GM12864 (cell line): ENCODE data around the gene RPAP3.

Experiments used
- DNase-seq: peaks from one replicate; pipeline ENCODE4 v3.0.0-alpha.2; 2011; ENCODE audit warnings: low read depth
- H3K4me3 ChIP-seq: 2 replicates; pipeline ENCODE4 v1.5.1; 2011; ENCODE audit warnings: mild to moderate bottlenecking, low read depth, low read length, control low read depth
- TF ChIP-seq, protein P1 (sequence below): IDR thresholded peaks from 2 replicates; pipeline ENCODE4 v1.5.1; 2011; ENCODE audit warnings: low read depth, mild to moderate bottlenecking, moderate library complexity, low read length, control low read depth, inconsistent platforms; ENCODE audit errors: missing control alignments

RPAP3 gene

DNA sequence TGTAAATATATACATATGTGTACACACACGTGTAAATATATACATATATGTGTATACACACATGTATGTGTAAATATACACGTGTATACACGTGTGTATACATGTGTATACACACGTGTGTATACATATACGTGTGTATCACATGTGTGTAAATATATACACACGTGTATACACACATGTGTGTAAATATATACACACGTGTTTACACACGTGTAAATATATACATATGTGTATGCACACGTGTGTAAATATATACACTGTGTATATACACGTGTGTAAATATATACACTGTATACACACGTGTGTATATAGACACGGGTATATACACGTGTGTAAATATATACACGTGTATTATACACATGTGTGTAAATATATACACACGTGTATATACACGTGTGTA lies 71.7 kb downstream of the RPAP3 start:
- TF ChIP-seq, protein P1, sequence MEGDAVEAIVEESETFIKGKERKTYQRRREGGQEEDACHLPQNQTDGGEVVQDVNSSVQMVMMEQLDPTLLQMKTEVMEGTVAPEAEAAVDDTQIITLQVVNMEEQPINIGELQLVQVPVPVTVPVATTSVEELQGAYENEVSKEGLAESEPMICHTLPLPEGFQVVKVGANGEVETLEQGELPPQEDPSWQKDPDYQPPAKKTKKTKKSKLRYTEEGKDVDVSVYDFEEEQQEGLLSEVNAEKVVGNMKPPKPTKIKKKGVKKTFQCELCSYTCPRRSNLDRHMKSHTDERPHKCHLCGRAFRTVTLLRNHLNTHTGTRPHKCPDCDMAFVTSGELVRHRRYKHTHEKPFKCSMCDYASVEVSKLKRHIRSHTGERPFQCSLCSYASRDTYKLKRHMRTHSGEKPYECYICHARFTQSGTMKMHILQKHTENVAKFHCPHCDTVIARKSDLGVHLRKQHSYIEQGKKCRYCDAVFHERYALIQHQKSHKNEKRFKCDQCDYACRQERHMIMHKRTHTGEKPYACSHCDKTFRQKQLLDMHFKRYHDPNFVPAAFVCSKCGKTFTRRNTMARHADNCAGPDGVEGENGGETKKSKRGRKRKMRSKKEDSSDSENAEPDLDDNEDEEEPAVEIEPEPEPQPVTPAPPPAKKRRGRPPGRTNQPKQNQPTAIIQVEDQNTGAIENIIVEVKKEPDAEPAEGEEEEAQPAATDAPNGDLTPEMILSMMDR, result no peak
- DNase-seq, result no peak
- H3K4me3 ChIP-seq, result no peak overlapping the region

DNA sequence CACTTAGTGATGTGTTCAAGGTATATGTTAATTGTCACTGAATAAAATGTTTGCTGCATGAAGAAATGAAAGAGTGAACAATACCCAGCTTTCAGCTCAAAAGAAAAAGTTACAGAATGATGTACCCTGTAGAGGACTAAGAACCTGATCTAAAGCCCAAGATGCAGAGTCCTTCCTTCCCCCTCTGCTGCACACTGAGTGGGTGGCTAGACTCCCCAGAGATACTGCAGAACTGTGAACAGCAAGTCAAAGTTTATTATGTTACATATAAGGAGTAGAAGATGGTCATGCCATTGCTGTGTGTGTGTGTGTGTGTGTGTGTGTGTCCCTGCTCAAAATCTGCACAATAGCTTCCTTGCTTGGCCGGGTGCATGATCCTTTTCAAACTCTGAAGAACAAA lies 83.9 kb downstream of the RPAP3 start:
- DNase-seq, result no peak
- TF ChIP-seq, protein P1, result no peak
- H3K4me3 ChIP-seq, result no peak overlapping the region

DNA sequence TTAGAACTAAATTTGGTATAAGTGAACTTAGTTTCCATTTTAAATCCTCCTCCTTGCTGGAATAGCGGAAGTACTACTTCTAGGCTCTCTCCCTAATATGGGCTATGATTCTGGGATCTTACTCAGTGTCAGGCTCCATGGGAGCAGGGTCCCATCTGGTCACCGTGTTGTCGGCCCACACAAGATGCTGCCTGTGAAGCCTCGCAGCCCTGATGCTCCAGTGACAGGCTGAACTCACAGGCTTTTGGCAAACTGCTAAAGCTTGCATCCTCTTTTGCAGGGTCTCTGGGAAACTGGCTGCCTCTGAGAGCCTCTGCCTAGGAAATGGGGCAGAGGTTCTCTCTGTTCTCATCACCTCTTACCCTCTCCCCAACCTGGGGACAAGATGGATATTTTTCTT lies 88.4 kb downstream of the RPAP3 start:
- no peak overlapping the region for H3K4me3 ChIP-seq
- no peak for DNase-seq
- TF ChIP-seq, protein P1, result no peak

DNA sequence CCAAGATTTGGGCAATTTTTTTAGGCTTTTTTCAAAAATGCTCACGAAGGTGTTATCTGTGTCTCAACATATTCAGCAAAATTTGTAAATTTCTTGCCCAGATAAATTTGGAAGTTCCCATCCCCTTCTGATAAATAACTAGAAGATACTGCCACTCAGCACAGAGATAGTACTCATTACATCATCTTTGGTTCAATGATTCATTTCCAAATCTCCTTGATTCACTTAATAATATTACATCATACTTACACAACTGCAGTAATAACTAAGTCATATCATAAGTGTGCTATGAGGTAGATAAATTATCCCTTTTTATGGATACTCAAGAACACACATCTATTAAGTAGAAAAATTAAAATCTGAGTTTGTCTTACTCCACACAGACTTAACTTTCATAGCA lies 89.4 kb downstream of the RPAP3 start:
- TF ChIP-seq, protein P1, result no peak
- no peak overlapping the region for H3K4me3 ChIP-seq
- no peak for DNase-seq

DNA sequence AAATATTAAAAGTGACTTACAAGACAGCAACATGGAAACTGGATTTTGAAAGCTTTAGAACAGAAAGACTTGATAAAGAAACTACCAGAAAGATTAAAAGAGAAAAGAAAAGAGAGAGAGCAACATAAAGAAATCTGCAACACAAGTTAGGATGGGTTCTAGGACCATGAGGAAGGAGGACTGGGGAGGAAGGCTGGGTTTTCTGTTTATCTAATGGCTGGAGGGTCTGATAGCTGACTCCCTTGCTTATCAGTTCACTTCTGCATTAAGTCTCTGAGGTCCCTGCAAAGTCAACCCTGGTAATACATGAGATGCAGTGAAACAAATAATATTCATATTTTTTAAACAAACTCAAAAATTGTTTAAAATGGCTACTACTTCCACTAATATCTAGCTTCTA lies 90.1 kb downstream of the RPAP3 start:
- no peak overlapping the region for H3K4me3 ChIP-seq
- DNase-seq, result no peak
- TF ChIP-seq, protein P1, result no peak

DNA sequence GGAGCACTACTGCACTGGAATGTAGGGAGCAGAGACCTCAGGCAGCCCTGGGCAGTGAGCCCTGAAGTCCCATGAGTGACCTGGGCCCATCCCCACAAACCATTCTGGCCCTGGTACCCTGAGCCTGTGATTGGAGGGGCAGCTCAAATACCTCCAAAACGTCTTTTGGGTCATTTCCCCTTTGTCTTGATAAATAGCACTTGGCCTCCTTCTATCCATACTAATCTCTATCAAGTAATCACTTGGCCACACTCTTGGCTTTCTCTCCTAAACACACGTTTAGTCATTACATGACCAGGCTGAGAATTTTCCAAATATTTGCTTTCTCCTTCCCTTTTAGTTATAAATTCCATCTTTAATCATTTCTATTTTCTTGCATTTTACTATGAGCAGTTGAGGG lies 91.3 kb downstream of the RPAP3 start:
- DNase-seq, result no peak
- H3K4me3 ChIP-seq, result no peak overlapping the region
- TF ChIP-seq, protein P1, result no peak

DNA sequence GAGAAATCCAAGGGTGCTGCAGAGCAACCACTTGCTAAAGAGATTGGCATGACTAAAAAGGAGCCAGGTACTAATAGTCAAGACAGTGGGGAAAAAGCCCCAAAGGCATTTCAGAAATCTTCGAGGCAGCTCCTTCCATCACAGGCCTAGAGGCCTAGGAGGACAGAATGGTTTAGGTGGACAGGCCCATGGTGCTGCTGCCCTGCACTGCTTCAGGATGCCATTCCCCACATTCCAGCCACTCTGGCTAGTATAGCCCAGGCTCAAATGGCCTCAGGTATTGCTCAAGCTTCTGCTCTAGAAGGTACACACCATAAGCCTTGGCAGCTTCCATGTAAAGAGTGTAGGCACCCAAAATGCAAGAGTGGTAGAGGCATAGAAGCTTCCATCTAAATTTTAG lies 92.9 kb downstream of the RPAP3 start:
- no peak for DNase-seq
- TF ChIP-seq, protein P1, result no peak
- no peak overlapping the region for H3K4me3 ChIP-seq
